Right ventricle myocardium inferior (tissue), 1 donor: ENCODE results near the gene CARD14. TPM values are rescaled to one million over a fixed set of nuclear protein-coding genes. Genes with fewer than 3 reads are reported as not detected.
"Not testable (repeated sequence)": the region's sequence is repeated elsewhere in the genome, so short reads cannot be mapped to it uniquely, and the experiment has no call there.

Experiments
- ATAC-seq: fragments of 200-7000 bp; cut with Tn5 transposase; one replicate; pipeline ENCODE4 v1.9.1; 2020; ENCODE audit warnings: mild to moderate bottlenecking, moderate library complexity
- DNase-seq: peaks from one replicate; pipeline ENCODE4 v3.0.0; 2021; ENCODE audit errors: missing footprints
- intact Hi-C: fragments of 100-400 bp; cut with DNase I; formaldehyde crosslinking; loops from one replicate; pipeline ENCODE4 v1.11.0; 2022
- total RNA-seq: library from RNA; stranded (reverse); fragmentation: NEBNext Ultra II Directional; extraction: Animal tissue kit (Norgen Biotek cat#: 25700); gene quantifications from one replicate; pipeline ENCODE4 v1.2.1, GENCODE V29; 2021
- donor health status: DM: no; HTN: yes; CAD: no; lungs with severe emphysema.

CARD14 gene
- total RNA-seq, 1 donor from 2014 or later, result not detected

DNA sequence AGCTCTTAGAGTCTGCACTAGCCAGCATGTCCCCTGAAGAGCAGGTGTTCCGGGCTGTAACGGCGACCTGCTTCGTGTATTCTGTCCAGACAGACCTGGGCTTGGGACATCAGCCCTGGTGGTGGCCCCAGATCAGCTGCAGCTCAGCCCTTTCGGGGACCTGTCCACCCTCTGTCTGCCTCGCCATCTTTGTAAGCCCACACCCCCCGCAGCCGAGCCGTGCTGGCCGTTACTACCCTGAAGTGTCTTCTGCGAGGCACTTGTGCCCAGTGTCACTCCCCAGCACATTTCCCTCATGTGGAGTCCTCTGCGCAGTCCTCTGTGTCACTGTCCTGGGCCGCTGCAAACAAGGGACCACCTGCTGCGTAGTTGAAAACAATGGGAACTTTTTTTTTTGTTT lies 10.4 kb downstream of the CARD14 start:
- intact Hi-C loops, result no loop called here
- DNase-seq, result no peak
- no peak for ATAC-seq

- intact Hi-C loops, result no loop called here
- ATAC-seq, result no peak
- no peak for DNase-seq
These were observed 11.6 kb downstream of the CARD14 start for GRCh38 chr17:80181431-80181830.

- intact Hi-C loops, result no loop called here
- DNase-seq, result no peak
- no peak for ATAC-seq
These were observed 12.5 kb downstream of the CARD14 start for GRCh38 chr17:80182118-80182844.

DNA sequence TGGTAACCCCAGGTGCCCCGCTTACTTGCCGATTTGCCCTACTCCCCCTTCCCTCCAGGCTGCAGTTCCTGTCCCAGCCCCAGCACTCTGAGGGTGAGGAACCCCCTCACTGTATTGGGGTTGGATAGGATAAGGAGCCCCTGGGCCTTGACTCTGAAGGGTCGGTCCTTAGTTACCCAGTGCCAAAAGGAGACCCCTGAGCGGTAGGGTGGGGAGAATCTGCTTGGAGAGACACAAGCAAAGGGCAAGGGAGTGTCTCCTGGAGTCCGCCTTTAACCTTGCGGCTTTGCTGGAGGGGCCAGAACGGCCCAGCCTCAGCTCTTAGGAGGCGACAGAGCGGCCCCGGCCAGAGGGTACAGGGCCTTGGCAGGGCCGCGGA lies 13.0 kb downstream of the CARD14 start:
- DNase-seq (no peak), ATAC-seq (no peak)
- intact Hi-C loops, result no loop called here

DNA sequence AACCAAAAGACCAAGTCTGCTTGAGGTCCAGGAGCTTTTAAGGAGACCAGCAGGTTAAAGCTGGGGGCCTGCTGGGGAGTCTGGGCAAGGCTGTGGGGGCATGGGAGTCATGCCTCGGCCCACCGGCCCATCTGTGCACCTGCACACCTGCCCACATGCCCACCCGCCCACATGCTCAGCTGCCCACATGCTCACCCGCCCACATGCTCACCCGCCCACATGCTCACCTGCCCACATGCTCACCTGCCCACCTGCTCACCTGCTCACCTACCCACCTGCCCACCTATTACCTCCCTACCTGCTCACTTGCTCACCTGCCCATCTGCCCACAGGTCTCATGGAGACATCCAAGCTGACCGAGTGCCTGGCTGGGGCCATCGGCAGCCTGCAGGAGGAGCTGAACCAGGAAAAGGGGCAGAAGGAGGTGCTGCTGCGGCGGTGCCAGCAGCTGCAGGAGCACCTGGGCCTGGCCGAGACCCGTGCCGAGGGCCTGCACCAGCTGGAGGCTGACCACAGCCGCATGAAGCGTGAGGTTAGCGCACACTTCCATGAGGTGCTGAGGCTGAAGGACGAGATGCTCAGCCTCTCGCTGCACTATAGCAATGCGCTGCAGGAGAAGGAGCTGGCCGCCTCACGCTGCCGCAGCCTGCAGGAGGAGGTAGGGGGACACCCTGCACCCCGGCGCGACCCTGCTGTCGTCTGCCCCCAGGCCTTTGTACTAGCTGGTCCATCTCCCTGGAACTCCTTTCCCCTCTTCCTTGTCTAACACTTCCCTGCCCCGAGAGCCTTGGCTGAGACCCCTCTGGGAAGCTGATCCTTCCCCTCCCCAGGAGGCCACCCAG lies 14.0 kb downstream of the CARD14 start:
- intact Hi-C loops, result no loop called here
- no peak for DNase-seq
- ATAC-seq, result no peak

DNA sequence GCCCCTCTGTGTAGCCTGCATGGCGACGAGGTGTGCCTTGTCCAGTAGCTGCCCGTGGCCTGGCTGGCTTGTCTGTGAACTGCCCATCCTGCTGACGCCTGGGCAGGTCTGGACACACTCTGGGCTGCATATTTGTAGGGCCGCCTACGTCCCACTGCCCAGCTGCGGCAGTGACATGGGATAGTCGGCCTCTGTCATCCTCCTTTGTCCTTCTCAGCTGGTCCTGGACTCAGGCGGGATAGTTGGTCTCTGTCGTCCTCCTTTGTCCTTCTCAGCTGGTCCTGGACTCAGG lies 14.5 kb downstream of the CARD14 start:
- intact Hi-C loops, result no loop called here
- DNase-seq (no peak), ATAC-seq (no peak)

DNA sequence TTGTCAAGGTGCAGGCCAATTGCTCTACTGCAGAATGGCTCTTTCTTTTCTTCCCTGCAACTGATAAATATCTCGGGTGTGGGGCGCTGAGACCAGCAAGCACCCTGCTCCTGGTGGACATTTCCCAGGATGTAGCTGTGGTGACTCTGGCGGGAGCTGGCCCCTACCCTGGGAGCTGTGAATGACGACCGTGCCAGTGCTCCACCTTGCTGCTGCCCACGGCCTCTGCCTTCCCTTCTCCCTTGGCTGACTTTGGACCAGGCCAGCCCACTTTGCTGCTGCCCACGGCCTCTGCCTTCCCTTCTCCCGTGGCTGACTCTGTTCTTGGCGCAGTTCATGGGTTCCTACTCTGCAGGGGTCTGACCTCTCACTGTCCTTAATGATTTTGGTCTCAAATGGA lies 16.1 kb downstream of the CARD14 start:
- no peak for ATAC-seq
- intact Hi-C loops, result no loop called here
- no peak for DNase-seq

- ATAC-seq (no peak), DNase-seq (no peak)
- intact Hi-C loops, result no loop called here
These were observed 17.3 kb downstream of the CARD14 start for GRCh38 chr17:80187090-80187489.

DNA sequence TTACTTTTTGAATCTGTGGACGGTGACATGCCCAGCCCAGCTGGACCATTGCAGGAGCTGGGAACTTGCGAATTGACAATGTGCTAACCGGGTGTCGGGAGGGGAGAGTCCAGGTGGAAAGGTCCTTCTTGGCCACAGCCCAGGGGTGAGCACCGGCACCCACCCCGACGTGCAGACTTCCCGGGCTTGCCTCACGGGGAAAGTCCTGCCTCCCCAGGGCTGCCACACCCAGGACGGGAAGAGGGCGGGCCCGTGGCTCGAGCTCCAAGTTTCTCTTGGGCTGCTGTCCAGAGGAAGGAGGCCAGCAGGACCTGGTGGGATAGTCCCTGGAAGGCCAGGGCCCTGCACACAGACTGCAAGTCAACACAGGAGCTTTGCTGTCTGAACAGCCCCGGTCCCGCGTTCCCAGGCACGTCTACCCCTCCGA lies 17.7 kb downstream of the CARD14 start:
- DNase-seq (peak; percentile 79), ATAC-seq (peak; percentile 75)
- intact Hi-C loops, result no loop called here

- ATAC-seq (no peak), DNase-seq (no peak)
- intact Hi-C loops, result no loop called here
These were observed 19.8 kb downstream of the CARD14 start for GRCh38 chr17:80189611-80190010.

GRCh38 chr17:80190716-80191115 lies 20.9 kb downstream of the CARD14 start:
- intact Hi-C loops, result no loop called here
- ATAC-seq (no peak), DNase-seq (no peak)

DNA sequence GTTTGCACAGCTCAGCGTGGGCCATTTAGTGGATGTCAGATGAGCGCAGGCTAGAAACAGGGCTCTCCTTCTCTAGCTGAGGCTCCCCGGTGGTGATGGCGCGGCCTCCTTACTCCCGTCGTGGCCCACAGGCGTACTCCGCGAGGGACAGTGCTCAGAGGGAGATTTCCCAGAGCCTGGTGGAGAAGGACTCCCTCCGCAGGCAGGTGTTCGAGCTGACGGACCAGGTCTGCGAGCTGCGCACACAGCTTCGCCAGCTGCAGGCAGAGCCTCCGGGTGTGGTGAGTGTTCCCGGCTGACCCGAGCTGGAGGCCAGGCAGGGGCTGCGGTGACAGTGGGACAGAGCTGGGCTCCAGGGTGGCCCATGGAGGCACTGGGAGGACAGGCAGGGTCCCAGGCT lies 21.4 kb downstream of the CARD14 start:
- DNase-seq, result no peak
- ATAC-seq, result no peak
- intact Hi-C loops, result no loop called here

DNA sequence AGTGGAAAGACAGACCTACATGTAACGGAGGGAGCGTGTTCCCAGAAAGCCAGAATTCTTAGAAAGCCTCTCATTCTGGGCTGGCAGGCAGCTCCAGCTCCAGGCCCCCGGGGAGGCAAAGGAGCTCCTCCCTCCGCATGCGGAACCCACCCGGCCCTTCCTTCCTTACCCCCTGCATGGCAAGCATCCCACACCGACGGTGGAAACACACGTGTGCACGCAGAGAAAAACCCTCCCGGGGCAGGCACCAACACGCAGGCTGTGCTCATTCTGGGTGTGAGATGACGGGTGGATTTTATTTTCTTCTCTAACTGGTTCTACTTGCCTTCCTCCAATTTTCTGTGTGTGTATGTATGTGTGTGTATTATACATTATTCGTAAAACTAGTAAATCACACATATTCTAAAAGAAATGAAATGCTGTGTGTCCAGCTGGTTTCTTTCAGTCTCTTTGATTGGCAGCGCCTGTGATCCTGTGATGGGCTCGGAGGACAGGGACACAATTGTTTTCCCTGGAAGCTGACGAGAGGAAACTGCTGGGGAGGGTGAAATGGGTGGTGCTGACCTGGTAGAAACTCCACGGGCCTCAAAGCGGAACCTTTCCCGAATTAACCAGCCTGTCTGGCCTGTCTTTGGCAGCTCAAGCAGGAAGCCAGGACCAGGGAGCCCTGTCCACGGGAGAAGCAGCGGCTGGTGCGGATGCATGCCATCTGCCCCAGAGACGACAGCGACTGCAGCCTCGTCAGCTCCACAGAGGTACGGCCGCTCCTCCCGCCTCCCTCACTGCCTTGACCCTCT lies 22.2 kb downstream of the CARD14 start:
- intact Hi-C loops, result no loop called here
- ATAC-seq (no peak), DNase-seq (peak; percentile 31)

GRCh38 chr17:80195141-80195540 lies 25.3 kb downstream of the CARD14 start:
- no peak for DNase-seq
- intact Hi-C loops, result no loop called here
- ATAC-seq, result no peak

DNA sequence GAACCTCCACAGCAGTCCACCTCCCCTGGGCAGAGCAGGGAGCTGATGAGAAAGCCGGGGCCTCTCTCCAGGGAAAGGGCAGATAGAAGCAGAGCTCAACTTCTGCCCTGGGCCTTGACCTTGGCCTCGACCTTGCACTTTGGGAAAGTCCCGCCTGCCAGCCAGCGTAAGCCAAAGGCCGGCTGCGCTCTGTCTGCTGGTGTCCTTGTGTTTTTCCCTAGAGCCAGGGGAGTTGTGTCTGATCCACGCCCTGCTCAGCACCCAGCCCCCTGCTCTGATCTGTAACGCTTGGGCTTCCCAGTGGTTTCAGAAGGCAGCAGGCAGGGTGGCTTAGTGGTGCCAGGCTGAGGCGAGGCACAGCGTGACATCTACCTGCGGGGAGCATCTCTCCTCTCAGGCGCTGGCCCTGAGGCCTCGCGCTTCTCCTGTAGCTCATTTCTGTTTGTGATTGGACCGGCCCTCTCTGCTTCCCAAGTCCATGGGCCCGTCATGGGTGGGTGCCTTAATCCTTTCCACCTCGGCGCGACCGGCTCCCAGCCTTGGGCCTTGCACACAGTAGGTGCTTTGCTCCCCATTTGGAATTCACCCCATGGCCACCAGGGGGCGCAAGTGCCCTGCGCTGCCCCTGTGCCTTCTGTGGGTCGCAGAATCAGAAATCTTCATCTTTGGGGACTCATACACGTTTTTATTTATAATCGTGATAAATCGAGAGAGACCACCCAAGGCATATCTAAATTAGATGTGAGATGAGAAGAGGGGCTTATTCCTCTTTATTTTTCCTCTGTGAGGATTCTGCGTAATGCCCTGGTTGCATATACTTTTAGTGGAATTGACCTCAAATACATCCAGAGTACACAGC lies 26.1 kb downstream of the CARD14 start:
- intact Hi-C loops, result no loop called here
- DNase-seq (no peak), ATAC-seq (no peak)

- no peak for ATAC-seq
- DNase-seq, result no peak
These were observed 26.8 kb downstream of the CARD14 start for GRCh38 chr17:80196652-80197051.

GRCh38 chr17:80198144-80198661 lies 28.4 kb downstream of the CARD14 start:
- DNase-seq (no peak), ATAC-seq (no peak)
- intact Hi-C loops, result no loop called here

More at GRCh38 chr17:80196652-80197051, 26.8 kb downstream of the CARD14 start:
- intact Hi-C loops, result no loop called here

DNA sequence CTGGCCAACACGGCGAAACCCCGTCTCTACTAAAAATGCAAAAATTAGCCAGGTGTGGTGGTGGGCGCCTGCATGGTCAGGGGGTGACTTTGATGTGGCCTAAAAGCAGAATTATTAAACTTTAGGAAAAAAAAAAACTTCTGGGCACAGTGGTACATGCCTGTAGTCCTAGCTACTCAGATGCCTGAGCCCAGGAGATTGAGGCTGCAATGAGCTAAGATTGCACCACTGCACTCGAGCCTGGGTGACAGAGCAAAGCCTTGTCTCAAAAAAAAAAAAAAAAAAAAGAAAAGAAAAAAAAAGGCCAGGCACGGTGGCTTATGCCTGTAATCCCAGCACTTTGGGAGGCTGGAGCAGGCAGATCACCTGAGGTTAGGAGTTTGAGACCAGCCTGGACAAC lies 29.5 kb downstream of the CARD14 start:
- DNase-seq, ATAC-seq, intact Hi-C loops: not testable (repeated sequence)

DNA sequence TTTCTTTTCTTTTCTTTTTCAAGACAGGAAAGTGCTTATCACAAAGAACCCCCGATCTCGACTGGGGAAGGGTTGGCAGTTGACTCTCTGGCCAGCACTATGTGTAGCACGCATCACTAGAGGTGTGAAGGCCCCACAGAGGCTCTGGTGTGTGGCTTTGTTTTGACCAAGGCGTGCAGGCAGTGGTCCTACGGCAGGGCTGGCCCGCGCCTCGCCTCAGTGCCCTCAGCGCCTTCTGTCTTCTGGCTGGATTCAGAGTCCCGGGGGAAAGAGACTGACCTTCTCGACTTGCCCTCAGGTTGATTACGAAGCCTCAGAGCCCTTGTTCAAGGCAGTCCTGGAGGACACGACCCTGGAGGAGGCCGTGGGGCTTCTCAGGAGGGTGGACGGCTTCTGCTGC lies 31.6 kb downstream of the CARD14 start:
- ATAC-seq, result no peak
- no peak for DNase-seq
- intact Hi-C loops, result no loop called here
